AG04450 (cell line): ENCODE measurements around the gene DNM2. TPM values are rescaled to one million over a fixed set of nuclear protein-coding genes. Genes with fewer than 3 reads are reported as not detected.

Experiments used
- CTCF ChIA-PET: fragments of 300-600, 350-600 bp; formaldehyde crosslinking; extraction: SDS; loops from one replicate; lab custom pipeline; 2022; ENCODE audit warnings: antibody characterized with exemption, inconsistent platforms; lab: Charles Lee
- POLR2A ChIA-PET: fragments of 350-600 bp; formaldehyde crosslinking; extraction: SDS; loops from one replicate; lab custom pipeline; 2021; ENCODE audit warnings: antibody characterized with exemption, inconsistent platforms; lab: Yijun Ruan, JAX
- DNase-seq: peaks from one replicate; pipeline ENCODE4 v3.0.0-alpha.2; 2011; ENCODE audit warnings: low read depth, low spot score
- H3K27ac ChIP-seq: one replicate; pipeline ENCODE4 v1.5.1; 2012; ENCODE audit warnings: low read depth, low read length, control low read depth
- H3K27me3 ChIP-seq: one replicate; pipeline ENCODE4 v1.6.0; 2012; ENCODE audit warnings: low read length; ENCODE audit not compliant: control insufficient read depth, insufficient read depth
- H3K4me3 ChIP-seq: 2 replicates; pipeline ENCODE4 v1.5.1; 2011; ENCODE audit warnings: mild to moderate bottlenecking, low read depth, low read length, control low read depth
- H3K9me3 ChIP-seq: 2 replicates; pipeline ENCODE4 v1.5.1; 2012; ENCODE audit warnings: low read length; ENCODE audit not compliant: control insufficient read depth, insufficient read depth
- polyA plus RNA-seq: library from polyadenylated mRNA; depleted of rRNA; stranded (reverse); fragments of >200 nt; gene quantifications from 2 replicates; pipeline ENCODE4 v1.2.3, GENCODE V29; 2011
- TF ChIP-seq, protein P1 (sequence below): IDR thresholded peaks from 2 replicates; pipeline ENCODE4 v1.5.1; 2011; ENCODE audit warnings: low read depth, low read length, control low read depth, inconsistent platforms

Gene DNM2
- polyA plus RNA-seq, 1 experiment = 36.9 TPM

DNA sequence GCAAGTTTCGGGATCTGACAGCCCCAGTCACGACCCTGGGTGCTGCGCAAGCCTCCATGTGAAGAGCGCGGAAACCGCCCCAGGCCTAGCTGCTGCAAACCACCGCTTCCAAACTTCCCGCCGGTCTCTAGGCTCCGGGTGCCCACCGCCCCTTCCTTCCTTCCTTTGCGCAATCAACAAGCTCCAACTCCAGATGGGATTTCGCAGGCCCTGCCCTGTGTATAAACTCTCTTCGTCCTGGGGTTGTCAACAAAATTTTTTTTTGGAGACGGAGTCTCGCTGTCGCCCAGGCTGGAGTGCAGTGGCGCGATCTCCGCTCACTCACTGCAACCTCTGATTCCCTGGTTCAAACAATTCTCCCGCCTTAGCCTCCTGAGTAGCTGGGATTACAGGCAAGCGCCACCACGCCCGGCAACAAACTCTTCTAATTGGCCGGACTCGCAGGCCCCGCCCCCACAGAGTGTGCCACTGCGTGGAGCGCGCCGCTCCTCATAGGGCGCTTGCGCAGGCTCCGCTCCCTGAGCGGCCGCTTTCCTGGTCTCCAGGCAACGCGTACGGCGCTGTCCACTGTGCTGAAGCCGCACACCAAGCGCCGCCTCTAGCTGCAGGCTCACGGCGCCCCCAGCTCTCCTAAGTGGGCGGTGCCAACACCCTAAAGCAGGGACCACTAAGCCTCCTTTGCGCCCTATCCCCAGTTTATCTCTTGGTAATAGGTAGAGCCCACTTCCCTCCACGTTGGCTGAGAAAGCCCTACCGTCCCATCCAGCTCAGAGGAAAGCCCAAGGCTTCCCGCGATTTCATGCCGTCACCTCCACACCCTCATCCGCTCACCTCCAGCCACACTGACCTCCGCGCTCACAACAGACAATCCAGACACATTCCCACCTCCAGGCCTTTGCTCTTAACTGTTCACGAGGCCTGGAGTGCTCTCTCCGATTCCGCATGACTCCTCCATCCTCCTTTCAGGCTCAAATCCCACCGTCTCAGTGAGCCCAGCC lies 22.2 kb upstream of the DNM2 start:
- CTCF ChIA-PET = interaction anchor here (1.2 to 1.6 kb wide), 2 partner anchors 51 to 115 kb away, joined by 5 to 10 read pairs; no protein-coding TSS in a partner anchor
- no peak overlapping the region for H3K4me3 ChIP-seq

DNA sequence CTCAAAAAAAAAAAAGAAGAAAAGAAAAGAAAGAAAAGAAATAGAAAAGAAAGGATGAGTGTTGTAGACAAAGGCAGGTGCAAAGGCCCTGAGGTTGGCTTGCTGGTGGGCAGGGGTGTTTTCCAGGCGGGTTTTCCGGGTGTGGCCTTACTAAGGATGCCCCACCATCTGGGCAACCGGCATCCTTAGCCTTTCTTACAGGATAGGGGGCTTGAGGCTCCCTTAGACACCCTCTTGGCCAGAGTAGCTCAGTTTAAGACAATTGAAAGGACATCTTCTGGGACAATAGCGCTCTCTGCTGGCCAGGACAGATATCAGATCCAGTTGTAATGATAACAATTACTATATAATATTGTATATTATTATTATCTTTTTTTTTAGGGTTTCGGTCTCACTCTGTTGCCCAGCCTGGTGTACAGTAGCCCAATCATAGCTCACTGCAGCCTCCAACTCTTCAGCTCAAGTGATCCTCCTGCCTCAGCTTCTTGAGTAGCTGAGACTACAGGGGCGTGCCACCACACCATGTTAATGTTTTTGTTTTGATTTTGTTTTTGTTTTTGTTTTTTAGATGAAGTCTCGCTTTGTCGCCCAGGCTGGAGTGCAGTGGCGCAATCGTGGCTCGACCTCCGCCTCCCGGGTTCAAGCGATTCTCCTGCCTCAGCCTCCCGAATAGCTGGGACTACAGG lies 18.1 kb upstream of the DNM2 start:
- Histone ChIP-seq H3K27ac (no peak overlapping the region), H3K4me3 (no peak overlapping the region), H3K27me3 (no peaks in the 10 kb centered on the region), H3K9me3 (no peaks in the 10 kb centered on the region; the same call in 1 of the 2 replicates)
- TF ChIP-seq, protein P1, sequence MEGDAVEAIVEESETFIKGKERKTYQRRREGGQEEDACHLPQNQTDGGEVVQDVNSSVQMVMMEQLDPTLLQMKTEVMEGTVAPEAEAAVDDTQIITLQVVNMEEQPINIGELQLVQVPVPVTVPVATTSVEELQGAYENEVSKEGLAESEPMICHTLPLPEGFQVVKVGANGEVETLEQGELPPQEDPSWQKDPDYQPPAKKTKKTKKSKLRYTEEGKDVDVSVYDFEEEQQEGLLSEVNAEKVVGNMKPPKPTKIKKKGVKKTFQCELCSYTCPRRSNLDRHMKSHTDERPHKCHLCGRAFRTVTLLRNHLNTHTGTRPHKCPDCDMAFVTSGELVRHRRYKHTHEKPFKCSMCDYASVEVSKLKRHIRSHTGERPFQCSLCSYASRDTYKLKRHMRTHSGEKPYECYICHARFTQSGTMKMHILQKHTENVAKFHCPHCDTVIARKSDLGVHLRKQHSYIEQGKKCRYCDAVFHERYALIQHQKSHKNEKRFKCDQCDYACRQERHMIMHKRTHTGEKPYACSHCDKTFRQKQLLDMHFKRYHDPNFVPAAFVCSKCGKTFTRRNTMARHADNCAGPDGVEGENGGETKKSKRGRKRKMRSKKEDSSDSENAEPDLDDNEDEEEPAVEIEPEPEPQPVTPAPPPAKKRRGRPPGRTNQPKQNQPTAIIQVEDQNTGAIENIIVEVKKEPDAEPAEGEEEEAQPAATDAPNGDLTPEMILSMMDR = peak; percentile 62
- ChIA-PET POLR2A (no interaction called here), CTCF (interaction anchor here (0.5 to 3.7 kb wide), 35 partner anchors 10 to 548 kb away, joined by 3 to 86 read pairs (median 5); partner anchors contain the start of genes CDC37 and DNM2)
- DNase-seq = peak; percentile 23

More for the DNA sequence above, 22.2 kb upstream of the DNM2 start:
- H3K9me3 ChIP-seq = no peaks in the 10 kb centered on the region
- no peaks in the 10 kb centered on the region for H3K27me3 ChIP-seq
- peak; percentile 85 for DNase-seq
- POLR2A ChIA-PET = interaction anchor here (0.6 kb wide), 2 partner anchors 24 to 84 kb away, joined by 3 to 6 read pairs; no protein-coding TSS in a partner anchor
- no peak overlapping the region for H3K27ac ChIP-seq
- TF ChIP-seq, protein P1 = no peak

DNA sequence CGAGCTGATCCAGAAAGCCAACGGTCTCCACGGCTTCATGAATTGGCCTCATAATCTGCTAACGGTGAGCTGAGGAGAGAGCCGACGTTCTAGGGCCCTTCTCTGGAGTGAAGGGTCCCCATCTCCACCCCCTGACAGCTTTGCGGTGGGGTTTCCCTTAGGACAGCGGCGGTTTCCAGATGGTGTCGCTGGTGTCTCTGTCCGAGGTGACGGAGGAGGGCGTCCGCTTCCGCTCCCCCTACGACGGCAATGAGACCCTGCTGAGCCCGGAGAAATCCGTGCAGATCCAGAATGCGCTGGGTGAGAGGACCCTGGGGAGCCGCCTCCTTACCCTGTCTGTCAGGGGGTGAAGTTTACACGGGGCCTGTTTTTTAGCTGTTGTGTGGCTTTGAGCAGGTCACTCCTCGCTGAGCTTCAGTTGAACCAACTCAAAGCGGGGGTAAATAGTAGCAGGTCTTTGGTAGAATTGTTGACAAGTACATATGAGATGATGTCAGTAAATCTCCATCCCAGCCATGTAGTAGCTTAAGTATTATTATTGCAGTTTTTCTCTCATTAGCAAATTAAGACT lies 15.8 kb upstream of the DNM2 start:
- peak overlapping the region; percentile 70 for H3K27ac ChIP-seq
- ChIA-PET POLR2A (interaction anchor here (0.6 to 1.9 kb wide), 3 partner anchors 13 to 134 kb away, joined by 3 to 7 read pairs (median 6); partner anchors contain the start of genes DNM2 and TMED1), CTCF (interaction anchor here (0.5 to 3.7 kb wide), 9 partner anchors 16 to 235 kb away, joined by 3 to 86 read pairs (median 5); partner anchors contain the start of gene DNM2)

DNA sequence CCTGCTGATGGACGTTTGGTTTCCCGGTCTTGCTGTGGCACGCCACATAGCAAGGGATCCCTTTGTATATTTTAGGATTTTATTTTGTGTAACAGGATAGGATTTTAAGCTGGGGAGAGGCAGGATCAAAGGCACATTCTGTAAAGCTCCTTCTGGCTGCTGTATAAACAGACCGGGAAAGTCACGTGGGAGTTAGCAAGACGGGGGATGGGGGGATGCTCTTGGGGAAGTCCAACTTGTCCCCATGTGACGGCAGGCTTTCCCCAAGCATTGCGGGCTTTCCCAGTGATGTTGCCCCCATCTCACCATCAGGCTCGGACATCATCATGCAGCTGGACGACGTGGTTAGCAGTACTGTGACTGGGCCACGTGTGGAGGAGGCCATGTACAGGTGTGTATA lies 10.9 kb upstream of the DNM2 start:
- Histone ChIP-seq H3K9me3 (no peaks in the 10 kb centered on the region), H3K27ac (peak overlapping the region; percentile 2), H3K4me3 (no peak overlapping the region), H3K27me3 (no peaks in the 10 kb centered on the region)
- CTCF ChIA-PET = interaction anchor here (4.1 kb wide), 1 partner anchor 10 kb away, joined by 20 read pairs; the partner anchor contains the start of gene DNM2
- POLR2A ChIA-PET = no interaction called here
- TF ChIP-seq, protein P1 = no peak
- DNase-seq = peak; percentile 18

More for the DNA sequence above, 15.8 kb upstream of the DNM2 start:
- TF ChIP-seq, protein P1 = no peak
- no peak for DNase-seq
- no peaks in the 10 kb centered on the region for H3K27me3 ChIP-seq
- H3K9me3 ChIP-seq = no peaks in the 10 kb centered on the region; the same call in 1 of the 2 replicates
- H3K4me3 ChIP-seq = peak overlapping the region; percentile 99
